Ishikawa (cell line): ENCODE results near the gene SELENOW.

Source experiments
- CEBPB ChIP-seq: IDR thresholded peaks from 2 replicates; pipeline ENCODE4 v1.6.1; 2012
- CREB1 ChIP-seq: IDR thresholded peaks from 2 replicates; pipeline ENCODE4 v1.6.1; 2012; ENCODE audit warnings: low read depth
- EGR1 ChIP-seq: IDR thresholded peaks from 2 replicates; pipeline ENCODE4 v1.6.1; 2012
- EP300 ChIP-seq: IDR thresholded peaks from 2 replicates; pipeline ENCODE4 v1.6.1; 2012; ENCODE audit warnings: borderline replicate concordance
- FOXM1 ChIP-seq: IDR thresholded peaks from 2 replicates; pipeline ENCODE4 v1.6.1; 2012; ENCODE audit warnings: low read depth, borderline replicate concordance
- MAX ChIP-seq: IDR thresholded peaks from 2 replicates; pipeline ENCODE4 v1.6.1; 2012
- NFIC ChIP-seq: IDR thresholded peaks from 2 replicates; pipeline ENCODE4 v1.6.1; 2012
- RAD21 ChIP-seq: IDR thresholded peaks from 2 replicates; pipeline ENCODE4 v1.6.1; 2012; ENCODE audit warnings: low read depth
- REST ChIP-seq: IDR thresholded peaks from 2 replicates; pipeline ENCODE4 v1.6.1; 2012; ENCODE audit warnings: low read depth, mild to moderate bottlenecking
- TAF1 ChIP-seq: IDR thresholded peaks from 2 replicates; pipeline ENCODE4 v1.6.1; 2012; ENCODE audit warnings: low read depth, mild to moderate bottlenecking
- TCF12 ChIP-seq: IDR thresholded peaks from 2 replicates; pipeline ENCODE4 v1.6.1; 2012; ENCODE audit warnings: low read depth
- TEAD4 ChIP-seq: IDR thresholded peaks from 2 replicates; pipeline ENCODE4 v1.6.1; 2012
- USF1 ChIP-seq: IDR thresholded peaks from 2 replicates; pipeline ENCODE4 v1.6.1; 2012
- YY1 ChIP-seq: IDR thresholded peaks from 2 replicates; pipeline ENCODE4 v1.6.1; 2012; ENCODE audit warnings: low read depth
- ZBTB7A ChIP-seq: IDR thresholded peaks from 2 replicates; pipeline ENCODE4 v1.6.1; 2012; ENCODE audit warnings: low read depth

SELENOW gene

GRCh38 chr19:47755762-47756626 is 22.5 kb upstream of the SELENOW start:
- TF ChIP-seq EP300: no peak
- no peak for TF ChIP-seq ZBTB7A
- no peak for TF ChIP-seq REST
- TF ChIP-seq TAF1: no peak
- TF ChIP-seq NFIC: no peak
- TF ChIP-seq FOXM1: no peak
- TF ChIP-seq TEAD4: no peak
- TF ChIP-seq MAX: no peak
- no peak for TF ChIP-seq RAD21
- no peak for TF ChIP-seq YY1
- no peak for TF ChIP-seq EGR1
- TF ChIP-seq TCF12: no peak
- no peak for TF ChIP-seq CEBPB

- no peak for TF ChIP-seq NFIC
- TF ChIP-seq TCF12: no peak
- no peak for TF ChIP-seq FOXM1
- no peak for TF ChIP-seq CEBPB
- no peak for TF ChIP-seq MAX
Measured at GRCh38 chr19:47756627-47756929, 21.9 kb upstream of the SELENOW start.

- no peak for TF ChIP-seq YY1
- no peak for TF ChIP-seq RAD21
- TF ChIP-seq TCF12: no peak
- TF ChIP-seq USF1: no peak
- no peak for TF ChIP-seq EP300
- TF ChIP-seq FOXM1: no peak
- no peak for TF ChIP-seq CEBPB
- no peak for TF ChIP-seq REST
- no peak for TF ChIP-seq MAX
- no peak for TF ChIP-seq ZBTB7A
- TF ChIP-seq NFIC: no peak
- no peak for TF ChIP-seq CREB1
Measured at GRCh38 chr19:47756953-47757608, 21.4 kb upstream of the SELENOW start.

- no peak for TF ChIP-seq REST
Measured at GRCh38 chr19:47757617-47758442, 20.7 kb upstream of the SELENOW start.
